ENCODE measurements around the gene TBC1D5. TPM values are rescaled to one million over a fixed set of nuclear protein-coding genes. Genes with fewer than 3 reads are reported as not detected.
"Not testable (repeated sequence)": the region's sequence is repeated elsewhere in the genome, so short reads cannot be mapped to it uniquely, and the experiment has no call there.

TBC1D5 gene
- total RNA-seq, 1 experiment from 2014 or later, result 26.1 TPM

DNA sequence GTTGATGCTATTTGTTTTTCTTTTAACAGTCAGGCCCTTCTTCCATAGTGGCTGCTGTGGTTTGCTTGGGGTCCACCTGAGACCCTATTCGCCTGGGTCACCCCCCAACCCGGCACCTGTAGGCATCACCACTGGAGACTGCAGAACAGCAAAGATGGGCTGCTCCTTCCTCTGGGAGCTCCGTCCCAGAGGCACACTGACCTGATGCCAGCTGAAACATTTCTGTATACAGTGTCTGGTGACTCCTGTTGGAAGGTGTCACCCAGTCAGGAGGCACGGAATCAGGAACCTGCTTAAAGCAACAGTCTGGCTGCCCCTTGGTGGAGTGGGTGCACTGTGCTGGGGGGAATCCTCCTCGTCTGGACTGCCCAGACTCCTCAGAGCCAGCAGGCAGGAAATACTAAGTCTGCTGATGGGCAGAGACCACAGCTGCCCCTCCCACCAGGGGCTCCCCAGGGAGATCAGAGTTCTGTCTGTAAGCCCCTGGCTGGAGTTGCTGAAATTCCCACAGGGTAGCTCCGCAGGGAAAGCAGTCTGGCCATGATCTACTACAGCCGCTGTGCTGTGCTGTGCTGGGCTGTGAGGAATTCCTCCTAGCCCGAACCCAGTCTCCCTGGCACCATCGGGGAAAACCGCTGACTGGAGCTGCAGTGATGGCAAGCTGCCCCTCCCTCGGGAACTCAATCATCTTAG lies 248.2 kb downstream of the TBC1D5 start:
- ChIA-PET POLR2A (no interaction called here), CTCF (interaction anchor here (0.9 to 1.3 kb wide), 2 partner anchors 24 to 151 kb away, joined by 3 to 4 read pairs; no protein-coding TSS in a partner anchor)
- DNase-seq (ENCODE audit: low spot score) (peak; percentile 32), ATAC-seq (peak; percentile 88)
- no peak overlapping the region for H3K4me3 Mint-ChIP-seq
- H3K36me3 Mint-ChIP-seq, result peaks cover 32% of the 10 kb centered on the region
- H3K27ac Mint-ChIP-seq, result no peak overlapping the region
- peaks cover 42% of the 10 kb centered on the region for H3K9me3 Mint-ChIP-seq
- H3K27me3 Mint-ChIP-seq (ENCODE audit: low read depth), result no peaks in the 10 kb centered on the region
- no peak for TF ChIP-seq RELA (CRISPR knock-in tag; IDR thresholded peaks at IDR 0.05; ENCODE audit: borderline replicate concordance)
- no peak for TF ChIP-seq ELF4 (CRISPR knock-in tag; IDR thresholded peaks at IDR 0.05; ENCODE audit: low read depth)
- TF ChIP-seq CBFB (CRISPR knock-in tag; IDR thresholded peaks at IDR 0.05; ENCODE audit: low read depth), result no peak
- TF ChIP-seq ZNF423 (CRISPR knock-in tag; IDR thresholded peaks at IDR 0.05), result peak; percentile 59
- TF ChIP-seq ZNF671 (CRISPR knock-in tag; IDR thresholded peaks at IDR 0.05), result no peak
- TF ChIP-seq, protein P1, sequence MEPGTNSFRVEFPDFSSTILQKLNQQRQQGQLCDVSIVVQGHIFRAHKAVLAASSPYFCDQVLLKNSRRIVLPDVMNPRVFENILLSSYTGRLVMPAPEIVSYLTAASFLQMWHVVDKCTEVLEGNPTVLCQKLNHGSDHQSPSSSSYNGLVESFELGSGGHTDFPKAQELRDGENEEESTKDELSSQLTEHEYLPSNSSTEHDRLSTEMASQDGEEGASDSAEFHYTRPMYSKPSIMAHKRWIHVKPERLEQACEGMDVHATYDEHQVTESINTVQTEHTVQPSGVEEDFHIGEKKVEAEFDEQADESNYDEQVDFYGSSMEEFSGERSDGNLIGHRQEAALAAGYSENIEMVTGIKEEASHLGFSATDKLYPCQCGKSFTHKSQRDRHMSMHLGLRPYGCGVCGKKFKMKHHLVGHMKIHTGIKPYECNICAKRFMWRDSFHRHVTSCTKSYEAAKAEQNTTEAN (CRISPR knock-in tag; IDR thresholded peaks at IDR 0.05), result no peak
- TF ChIP-seq ATF2 (CRISPR knock-in tag; IDR thresholded peaks at IDR 0.05; ENCODE audit: borderline replicate concordance, low read depth), result no peak
- no peak for TF ChIP-seq OVOL2 (CRISPR knock-in tag; IDR thresholded peaks at IDR 0.05; ENCODE audit: borderline replicate concordance)
- peaks cover 3% of the 10 kb centered on the region; the same call in 1 of the 2 replicates for H3K4me1 Mint-ChIP-seq

- TF ChIP-seq ZNF396 (CRISPR knock-in tag; IDR thresholded peaks at IDR 0.05; ENCODE audit: borderline replicate concordance) (no peak), ZNF232 (CRISPR knock-in tag; IDR thresholded peaks at IDR 0.05) (no peak)
- no peak overlapping the region for H3K4me3 Mint-ChIP-seq
- peaks cover 2% of the 10 kb centered on the region; the same call in 1 of the 2 replicates for H3K27me3 Mint-ChIP-seq (ENCODE audit: low read depth)
- H3K9me3 Mint-ChIP-seq, result peaks cover 56% of the 10 kb centered on the region
- POLR2A ChIA-PET, result no interaction called here
- ATAC-seq, result no peak
- H3K4me1 Mint-ChIP-seq, result peaks cover 3% of the 10 kb centered on the region; the same call in 1 of the 2 replicates
- no peak overlapping the region for H3K27ac Mint-ChIP-seq
- peaks cover 39% of the 10 kb centered on the region for H3K36me3 Mint-ChIP-seq
- CTCF ChIA-PET, result no interaction called here
- DNase-seq (ENCODE audit: low spot score), result no peak
These were observed 250.8 kb downstream of the TBC1D5 start for GRCh38 chr3:17491601-17492000.

DNA sequence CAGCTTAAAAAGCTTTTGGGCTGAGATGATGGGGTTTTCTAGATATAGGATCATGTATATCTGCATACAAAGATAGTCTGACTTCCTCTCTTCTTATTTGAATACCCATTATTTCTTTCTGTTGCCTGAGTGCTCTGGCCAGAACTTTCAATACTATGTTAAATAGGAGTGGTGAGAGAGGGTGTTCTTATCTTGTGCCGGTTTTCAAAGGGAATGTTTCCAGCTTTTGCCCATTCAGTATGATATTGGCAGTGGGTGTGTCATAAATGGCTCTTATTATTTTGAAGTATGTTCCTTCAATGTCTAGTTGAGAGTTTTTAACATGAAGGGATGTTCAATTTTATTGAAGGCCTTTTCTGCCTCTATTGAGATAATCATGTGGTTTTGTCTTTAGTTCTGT lies 251.2 kb downstream of the TBC1D5 start:
- ATAC-seq; H3K4me3 Mint-ChIP-seq; DNase-seq (ENCODE audit: low spot score); H3K27ac Mint-ChIP-seq; H3K4me1 Mint-ChIP-seq; CTCF ChIA-PET; POLR2A ChIA-PET; H3K27me3 Mint-ChIP-seq (ENCODE audit: low read depth): not testable (repeated sequence)
- Mint-ChIP-seq H3K9me3 (peaks cover 56% of the 10 kb centered on the region), H3K36me3 (peaks cover 39% of the 10 kb centered on the region)

DNA sequence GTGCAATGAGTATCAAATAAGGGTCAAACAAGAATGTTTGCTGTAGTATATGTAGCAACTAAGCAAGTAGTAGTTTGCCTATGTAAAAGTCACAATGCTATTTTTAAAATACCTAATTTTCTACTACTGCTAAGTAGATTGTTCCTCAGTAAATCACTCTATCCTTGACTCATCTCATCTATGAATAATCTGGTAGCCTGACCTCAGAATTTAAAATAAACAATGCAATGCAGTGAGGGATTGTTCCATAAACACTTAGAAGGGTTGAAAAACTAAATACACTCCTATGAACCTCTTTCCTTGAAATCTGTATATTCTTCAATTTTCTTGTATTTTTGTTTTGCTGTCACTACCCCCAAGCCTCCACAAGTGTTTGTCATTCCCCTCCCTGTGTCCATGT lies 253.3 kb downstream of the TBC1D5 start:
- peaks cover under 1% of the 10 kb centered on the region for H3K4me1 Mint-ChIP-seq
- peaks cover 56% of the 10 kb centered on the region for H3K9me3 Mint-ChIP-seq
- POLR2A ChIA-PET, result no interaction called here
- TF ChIP-seq, protein P2, sequence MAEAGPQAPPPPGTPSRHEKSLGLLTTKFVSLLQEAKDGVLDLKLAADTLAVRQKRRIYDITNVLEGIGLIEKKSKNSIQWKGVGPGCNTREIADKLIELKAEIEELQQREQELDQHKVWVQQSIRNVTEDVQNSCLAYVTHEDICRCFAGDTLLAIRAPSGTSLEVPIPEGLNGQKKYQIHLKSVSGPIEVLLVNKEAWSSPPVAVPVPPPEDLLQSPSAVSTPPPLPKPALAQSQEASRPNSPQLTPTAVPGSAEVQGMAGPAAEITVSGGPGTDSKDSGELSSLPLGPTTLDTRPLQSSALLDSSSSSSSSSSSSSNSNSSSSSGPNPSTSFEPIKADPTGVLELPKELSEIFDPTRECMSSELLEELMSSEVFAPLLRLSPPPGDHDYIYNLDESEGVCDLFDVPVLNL (CRISPR knock-in tag; IDR thresholded peaks at IDR 0.05; ENCODE audit: borderline replicate concordance, low read depth), result no peak
- no peak for TF ChIP-seq NR3C1 (CRISPR knock-in tag; conservative IDR thresholded peaks at IDR 0.05; ENCODE audit: low read depth)
- TF ChIP-seq CBFB (CRISPR knock-in tag; IDR thresholded peaks at IDR 0.05; ENCODE audit: low read depth), result no peak
- TF ChIP-seq SP1 (CRISPR knock-in tag; conservative IDR thresholded peaks at IDR 0.05), result no peak
- no peak for TF ChIP-seq NR1H2 (CRISPR knock-in tag; IDR thresholded peaks at IDR 0.05)
- no peak for TF ChIP-seq ATF1 (CRISPR knock-in tag; IDR thresholded peaks at IDR 0.05)
- TF ChIP-seq ZNF281 (CRISPR knock-in tag; IDR thresholded peaks at IDR 0.05), result no peak
- no peak for TF ChIP-seq USF2 (CRISPR knock-in tag; IDR thresholded peaks at IDR 0.05)
- no peak for TF ChIP-seq ZNF423 (CRISPR knock-in tag; IDR thresholded peaks at IDR 0.05)
- TF ChIP-seq FOXP1 (CRISPR knock-in tag; IDR thresholded peaks at IDR 0.05; ENCODE audit: borderline replicate concordance), result no peak
- no peak for TF ChIP-seq ZNF396 (CRISPR knock-in tag; IDR thresholded peaks at IDR 0.05; ENCODE audit: borderline replicate concordance)
- TF ChIP-seq ZNF416 (CRISPR knock-in tag; IDR thresholded peaks at IDR 0.05), result no peak

More for the DNA sequence above, 253.3 kb downstream of the TBC1D5 start:
- H3K27ac Mint-ChIP-seq, result no peak overlapping the region
- CTCF ChIA-PET, result no interaction called here
- H3K36me3 Mint-ChIP-seq, result peaks cover 39% of the 10 kb centered on the region
- H3K4me3 Mint-ChIP-seq, result no peak overlapping the region
- peaks cover 2% of the 10 kb centered on the region; the same call in 1 of the 2 replicates for H3K27me3 Mint-ChIP-seq (ENCODE audit: low read depth)
- ATAC-seq, result no peak
- no peak for DNase-seq (ENCODE audit: low spot score)

Data from WTC11 (cell line).